Fibroblast of pulmonary artery (primary cell): ENCODE measurements around the gene DNAJB14.

Experiments used
- DNase-seq: peaks from one replicate; pipeline ENCODE4 v3.0.0-alpha.2; 2010; ENCODE audit warnings: low read depth
- H3K4me3 ChIP-seq: replicated peaks from 2 replicates; pipeline ENCODE4 v1.5.1; 2011; ENCODE audit warnings: low read depth, mild to moderate bottlenecking, control low read depth, low read length, moderate library complexity
- TF ChIP-seq, protein P1 (sequence below): IDR thresholded peaks from 2 replicates; pipeline ENCODE4 v1.5.1; 2011; ENCODE audit warnings: mild to moderate bottlenecking, control low read depth, low read length, inconsistent platforms; ENCODE audit errors: missing control alignments

Gene DNAJB14

DNA sequence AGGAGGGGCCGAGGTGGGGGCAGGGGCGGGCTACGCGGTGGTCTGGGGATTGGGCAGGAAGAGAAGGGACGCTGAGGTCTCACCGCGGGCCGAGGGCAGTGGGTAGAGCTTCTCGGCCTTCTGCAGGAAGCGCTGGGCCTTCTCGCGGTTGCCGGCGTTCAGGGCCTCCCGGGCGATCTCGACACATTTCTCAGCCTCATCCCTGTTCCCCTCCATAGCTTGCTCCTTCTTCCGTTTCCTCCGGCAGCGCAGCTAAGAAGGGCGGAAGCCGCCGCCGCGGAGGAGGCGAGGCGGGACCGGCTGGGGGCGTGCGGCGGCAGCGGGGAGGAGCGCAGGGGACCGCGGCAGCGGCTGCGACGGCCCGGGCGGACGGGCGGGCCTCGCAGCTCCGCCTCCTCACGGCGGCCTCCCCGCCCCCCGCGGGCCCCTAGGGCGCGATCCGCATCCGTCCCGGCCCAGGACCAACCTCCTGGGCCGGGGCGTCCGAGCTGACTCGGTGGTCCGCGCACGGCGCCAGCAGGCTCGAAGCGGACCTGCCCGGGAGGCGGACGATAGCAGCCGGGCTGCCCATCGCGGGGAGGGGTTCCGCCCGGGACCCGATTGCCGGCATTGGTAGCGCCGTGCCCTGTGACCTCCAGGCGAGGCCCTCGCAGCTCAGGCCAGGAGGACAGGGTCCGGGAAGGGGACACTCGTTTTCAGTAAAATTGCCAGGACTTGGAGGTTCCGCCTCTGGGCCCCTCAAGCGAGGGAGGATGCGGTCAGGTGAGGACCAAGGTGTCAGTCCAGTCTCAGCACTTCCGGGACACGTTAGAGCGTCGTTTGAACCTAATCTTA lies at the start of gene DNAJB14:
TSS of gene DNAJB14 (minus strand) at position 263 of the 834 bp plus-strand sequence. CDS start at position 216, 47 bp downstream.
- DNase-seq, result peak; percentile 78
- H3K4me3 ChIP-seq, result peak within 1 kb of the TSS; percentile 84
- TF ChIP-seq, protein P1, sequence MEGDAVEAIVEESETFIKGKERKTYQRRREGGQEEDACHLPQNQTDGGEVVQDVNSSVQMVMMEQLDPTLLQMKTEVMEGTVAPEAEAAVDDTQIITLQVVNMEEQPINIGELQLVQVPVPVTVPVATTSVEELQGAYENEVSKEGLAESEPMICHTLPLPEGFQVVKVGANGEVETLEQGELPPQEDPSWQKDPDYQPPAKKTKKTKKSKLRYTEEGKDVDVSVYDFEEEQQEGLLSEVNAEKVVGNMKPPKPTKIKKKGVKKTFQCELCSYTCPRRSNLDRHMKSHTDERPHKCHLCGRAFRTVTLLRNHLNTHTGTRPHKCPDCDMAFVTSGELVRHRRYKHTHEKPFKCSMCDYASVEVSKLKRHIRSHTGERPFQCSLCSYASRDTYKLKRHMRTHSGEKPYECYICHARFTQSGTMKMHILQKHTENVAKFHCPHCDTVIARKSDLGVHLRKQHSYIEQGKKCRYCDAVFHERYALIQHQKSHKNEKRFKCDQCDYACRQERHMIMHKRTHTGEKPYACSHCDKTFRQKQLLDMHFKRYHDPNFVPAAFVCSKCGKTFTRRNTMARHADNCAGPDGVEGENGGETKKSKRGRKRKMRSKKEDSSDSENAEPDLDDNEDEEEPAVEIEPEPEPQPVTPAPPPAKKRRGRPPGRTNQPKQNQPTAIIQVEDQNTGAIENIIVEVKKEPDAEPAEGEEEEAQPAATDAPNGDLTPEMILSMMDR, result no peak

DNA sequence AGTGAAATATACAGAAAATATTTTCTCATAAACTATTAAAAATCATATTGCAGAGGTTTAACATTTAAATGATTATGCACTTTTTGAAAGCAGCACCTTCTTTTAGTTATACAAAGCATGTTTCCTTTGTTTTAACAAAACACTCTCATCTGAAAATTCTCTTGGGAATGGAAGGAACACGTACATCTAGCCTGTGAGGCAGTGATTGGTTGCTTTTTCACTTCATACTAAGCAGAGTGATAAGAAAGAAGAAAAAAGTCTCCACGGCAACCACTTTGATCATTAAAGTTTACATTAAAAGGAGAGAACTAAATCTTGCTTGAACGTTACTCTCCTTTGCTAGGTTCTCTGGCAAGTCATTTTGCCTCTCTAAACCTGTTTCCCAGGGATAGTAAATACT lies 45.3 kb upstream of the DNAJB14 start:
- TF ChIP-seq, protein P1, result no peak
- DNase-seq, result no peak
- H3K4me3 ChIP-seq, result no peak overlapping the region

DNA sequence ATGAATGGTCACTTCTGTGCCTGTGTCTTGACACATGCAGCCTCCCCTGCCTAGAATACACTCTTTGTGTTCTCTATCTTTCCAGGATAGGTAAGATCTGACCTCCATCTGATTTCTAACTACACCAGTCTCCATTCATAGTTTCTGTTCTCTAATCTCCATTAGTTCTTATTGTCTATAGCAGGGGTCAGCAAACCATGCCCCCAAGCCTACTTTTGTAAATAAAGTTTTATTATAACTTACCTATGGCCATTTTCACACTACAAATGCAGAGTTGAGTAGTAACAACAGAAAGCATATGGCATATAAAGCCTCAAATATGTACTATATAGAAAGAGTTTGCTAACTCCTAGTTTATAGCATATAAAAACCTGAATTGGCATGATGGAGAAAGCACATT lies 41.3 kb upstream of the DNAJB14 start:
- no peak overlapping the region for H3K4me3 ChIP-seq
- TF ChIP-seq, protein P1, result no peak
- DNase-seq, result no peak

DNA sequence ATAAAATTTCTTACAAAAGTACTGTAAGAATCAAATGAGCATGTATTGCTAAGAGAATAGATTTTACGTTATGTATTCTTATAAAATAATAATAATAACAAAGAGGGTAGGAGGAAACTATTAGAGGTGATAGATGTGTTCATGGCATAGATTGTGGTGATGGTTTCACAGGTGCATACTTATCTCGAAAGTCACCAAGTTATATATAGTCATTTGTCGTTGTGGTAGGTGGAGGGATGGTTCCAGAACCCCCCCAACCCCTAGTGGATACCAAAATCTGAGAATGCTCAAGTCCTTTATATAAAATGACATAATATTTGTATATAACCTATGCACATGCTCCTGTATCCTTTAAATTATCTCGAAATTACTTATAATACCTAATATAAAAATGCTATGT lies 40.4 kb upstream of the DNAJB14 start:
- TF ChIP-seq, protein P1, result no peak
- no peak for DNase-seq
- no peak overlapping the region for H3K4me3 ChIP-seq

DNA sequence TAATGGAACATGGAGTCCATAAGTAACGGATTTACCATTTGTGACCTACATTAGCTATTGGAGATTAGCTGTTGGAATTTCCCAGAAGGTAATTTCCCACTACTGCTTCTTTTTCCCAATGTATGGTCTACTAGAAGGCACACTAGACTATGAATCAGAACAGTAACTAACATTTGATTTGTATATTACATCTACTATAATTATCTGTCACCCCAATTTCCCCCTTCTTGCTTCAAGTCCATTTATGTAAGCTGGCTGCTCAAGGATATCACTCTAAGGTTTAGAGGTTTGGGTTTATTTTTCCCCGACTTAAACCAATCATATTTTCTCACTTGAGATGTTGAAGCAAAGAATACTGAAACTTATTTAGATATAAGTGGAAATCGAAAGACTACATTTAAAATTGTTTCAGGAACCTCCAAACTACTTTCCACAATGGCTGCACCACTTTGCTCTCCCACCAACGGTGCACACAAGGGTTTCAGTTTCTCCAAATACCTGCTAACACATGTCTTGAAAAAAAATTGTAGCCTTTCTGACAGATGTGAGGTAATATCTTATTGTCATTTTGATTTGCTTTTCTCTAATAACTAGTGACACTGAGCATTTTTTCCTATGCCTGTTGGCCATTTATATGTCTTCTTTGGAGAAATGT lies 37.0 kb upstream of the DNAJB14 start:
- no peak overlapping the region for H3K4me3 ChIP-seq
- no peak for DNase-seq
- TF ChIP-seq, protein P1, result no peak

DNA sequence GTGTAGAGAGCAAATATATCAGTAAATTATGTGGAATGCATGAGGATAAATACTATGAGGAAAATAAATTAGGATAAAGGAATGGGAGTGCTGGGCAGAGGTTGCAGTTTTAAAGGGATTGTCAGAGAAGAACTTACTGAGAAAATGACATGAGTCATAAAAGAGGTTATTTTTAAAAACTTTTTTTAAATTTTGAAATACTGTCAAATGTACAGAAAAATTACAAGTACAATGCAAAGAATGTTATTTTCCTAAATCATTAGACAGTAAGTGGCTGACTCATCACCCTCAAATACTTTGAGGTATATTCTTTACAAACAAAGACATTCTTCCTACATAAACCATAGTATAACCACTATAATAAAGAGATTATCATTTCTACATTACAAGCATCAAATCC lies 33.5 kb upstream of the DNAJB14 start:
- DNase-seq, result no peak
- no peak overlapping the region for H3K4me3 ChIP-seq
- TF ChIP-seq, protein P1, result no peak
